GM12875 (cell line): Measurements from ENCODE around the gene PHEX.

Experiments
- H3K4me3 ChIP-seq: one replicate; pipeline ENCODE4 v1.5.1; 2011; ENCODE audit warnings: low read depth, low read length, control low read depth
- CTCF ChIP-seq: IDR thresholded peaks from 2 replicates; pipeline ENCODE4 v1.5.1; 2011; ENCODE audit warnings: low read depth, mild to moderate bottlenecking, control low read depth, inconsistent platforms, low read length, moderate library complexity, borderline replicate concordance; ENCODE audit not compliant: insufficient read depth

PHEX gene

GRCh38 chrX:22037911-22038537 lies 5.9 kb downstream of the PHEX start:
- no peak for TF ChIP-seq CTCF
- H3K4me3 ChIP-seq, result no peak overlapping the region

GRCh38 chrX:22039541-22039940 lies 7.4 kb downstream of the PHEX start:
- no peak for TF ChIP-seq CTCF

GRCh38 chrX:22040184-22040583 lies 8.1 kb downstream of the PHEX start:
- no peak for TF ChIP-seq CTCF
- H3K4me3 ChIP-seq, result no peak overlapping the region

More at GRCh38 chrX:22039541-22039940, 7.4 kb downstream of the PHEX start:
- H3K4me3 ChIP-seq, result no peak overlapping the region

- H3K4me3 ChIP-seq, result no peak overlapping the region
- TF ChIP-seq CTCF, result no peak
Observed at GRCh38 chrX:22041907-22042530, 9.9 kb downstream of the PHEX start.

GRCh38 chrX:22043872-22044271 lies 11.7 kb downstream of the PHEX start:
- no peak overlapping the region for H3K4me3 ChIP-seq
- no peak for TF ChIP-seq CTCF

- H3K4me3 ChIP-seq, result no peak overlapping the region
- no peak for TF ChIP-seq CTCF
Observed at GRCh38 chrX:22047468-22047867, 15.3 kb downstream of the PHEX start.

GRCh38 chrX:22053481-22053880 lies 21.4 kb downstream of the PHEX start:
- TF ChIP-seq CTCF, result no peak
- no peak overlapping the region for H3K4me3 ChIP-seq
